Psoas muscle (tissue), 8 donors: Measurements from ENCODE around the gene AKR1D1. TPM values are rescaled to one million over a fixed set of nuclear protein-coding genes. Genes with fewer than 3 reads are reported as not detected.
"Not testable (repeated sequence)": the region's sequence is repeated elsewhere in the genome, so short reads cannot be mapped to it uniquely, and the experiment has no call there.

Experiments
- ATAC-seq, 4 donors: fragments of 200-7000 bp; cut with Tn5 transposase; one replicate each; pipeline ENCODE4 v1.9.1; 2020; ENCODE audit warnings: moderate library complexity in 3 of 4, mild to moderate bottlenecking in 2 of 4
- DNase-seq, 2 donors: peaks; one replicate each; pipeline ENCODE4 v3.0.0-alpha.2; 2020
- H3K27ac ChIP-seq: fragments of 200-600 bp; one replicate; pipeline ENCODE4 v1.8.0; 2022
- H3K27me3 ChIP-seq, 3 donors: fragments of 200-600 bp in 1 of 3; one replicate each; pipeline versions ENCODE4 v1.6.1 to v1.8.0; 2013 to 2022; ENCODE audit warnings: low read length in 2 of 3, mild to moderate bottlenecking in 2 of 3, moderate library complexity in 1 of 3; ENCODE audit not compliant: insufficient read depth in 3 of 3
- H3K36me3 ChIP-seq, 2 donors: fragments of 200-600 bp in 1 of 2; one replicate each; pipeline versions ENCODE4 v1.6.1 to v1.8.0; 2013 to 2022; ENCODE audit warnings: low read depth in 1 of 2, mild to moderate bottlenecking in 1 of 2, moderate library complexity in 1 of 2; ENCODE audit not compliant: insufficient read depth in 1 of 2
- H3K4me1 ChIP-seq: fragments of 200-600 bp; one replicate; pipeline ENCODE4 v1.8.0; 2022
- H3K4me3 ChIP-seq: fragments of 200-600 bp; one replicate; pipeline ENCODE4 v1.8.0; 2022; ENCODE audit warnings: mild to moderate bottlenecking
- H3K9me3 ChIP-seq: fragments of 200-600 bp; one replicate; pipeline ENCODE4 v1.8.0; 2022
- WGBS, 3 donors: extraction: QIAGEN DNeasy Blood & Tissue Kit; methylation state at CpG; one replicate each; pipeline versions ENCODE4 v1.1.6 to v1.1.7; 2013; 5-methylcytosine and 5-hydroxymethylcytosine counted together
- intact Hi-C, 2 donors: fragments of 100-400 bp; cut with DNase I; formaldehyde crosslinking; loops; one replicate each; pipeline versions ENCODE4 v1.11.0 to v1.14.2; 2022
- polyA plus RNA-seq, 3 donors: library from polyadenylated mRNA; stranded (reverse); fragments of 200-250 nt; gene quantifications; one replicate each; pipeline ENCODE4 v1.2.3, GENCODE V29; 2013
- total RNA-seq, 4 donors: library from RNA; stranded (reverse); fragmentation: NEBNext Ultra II Directional in 2 of 4; extraction: Animal tissue kit (Norgen Biotek cat#: 25700) in 2 of 4; gene quantifications; one replicate each; pipeline versions ENCODE4 v1.2.1 to v1.2.4, GENCODE V29; 2021 to 2023
- TF ChIP-seq, protein P1 (sequence below): fragments of 200-600 bp; IDR thresholded peaks from one replicate; pipeline ENCODE4 v1.8.0; 2022; ENCODE audit warnings: antibody characterized with exemption
- donor health status: healthy with polysubstance abuse.
- donor health status: DM: no; HTN: no; CAD: no; lungs with moderate emphysema.
- donor health status: Bipolar disorder and iron deficiency.
- donor health status: healthy.
- donor health status: DM: yes; HTN: yes; CAD: no.
- donor health status: DM: no; HTN: no; CAD: no.
- donor health status: DM: no; HTN: no; CAD: no.
- donor health status: DM: yes; HTN: yes; CAD: no.

The AKR1D1 gene
- total and polyA plus RNA-seq, 7 donors, result not detected

DNA sequence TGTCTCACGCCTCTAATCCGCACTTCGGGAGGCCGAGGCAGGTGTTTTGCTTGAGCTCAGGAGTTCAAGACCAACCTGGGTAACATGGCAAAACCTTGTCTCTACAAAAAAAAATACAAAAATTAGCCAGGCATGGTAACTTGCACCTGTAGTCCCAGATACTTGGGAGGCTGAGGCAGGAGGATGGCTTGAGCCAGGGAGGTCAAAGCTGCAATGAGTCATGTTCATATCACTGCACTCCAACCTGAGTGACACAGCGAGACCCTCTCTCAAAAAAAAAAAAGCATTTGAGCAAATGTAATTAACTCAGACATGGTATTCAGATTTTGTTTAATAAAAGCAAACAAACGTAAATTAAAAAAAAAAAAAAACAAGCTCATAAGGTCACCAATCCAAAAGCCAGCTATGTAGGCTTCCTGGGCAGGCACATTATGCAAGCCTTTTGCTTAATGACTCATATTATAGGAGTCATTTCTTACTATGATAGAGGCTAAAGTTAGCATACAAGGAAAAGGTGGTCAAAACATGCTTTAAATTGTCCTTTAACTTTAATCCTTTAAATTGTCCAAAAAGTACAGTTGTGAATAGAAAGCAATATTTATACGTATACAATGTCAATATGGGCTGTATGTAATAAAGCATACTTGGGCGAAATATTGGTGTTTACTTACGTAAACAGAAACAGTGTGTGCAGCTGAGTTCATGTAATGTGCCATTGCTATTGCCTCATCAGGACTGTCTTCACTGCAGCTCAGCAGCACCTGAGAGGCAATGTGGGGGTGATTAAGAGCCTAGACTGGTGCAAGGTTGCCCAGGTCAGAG, 13.0 kb downstream of the AKR1D1 start:
- TF ChIP-seq, protein P1, sequence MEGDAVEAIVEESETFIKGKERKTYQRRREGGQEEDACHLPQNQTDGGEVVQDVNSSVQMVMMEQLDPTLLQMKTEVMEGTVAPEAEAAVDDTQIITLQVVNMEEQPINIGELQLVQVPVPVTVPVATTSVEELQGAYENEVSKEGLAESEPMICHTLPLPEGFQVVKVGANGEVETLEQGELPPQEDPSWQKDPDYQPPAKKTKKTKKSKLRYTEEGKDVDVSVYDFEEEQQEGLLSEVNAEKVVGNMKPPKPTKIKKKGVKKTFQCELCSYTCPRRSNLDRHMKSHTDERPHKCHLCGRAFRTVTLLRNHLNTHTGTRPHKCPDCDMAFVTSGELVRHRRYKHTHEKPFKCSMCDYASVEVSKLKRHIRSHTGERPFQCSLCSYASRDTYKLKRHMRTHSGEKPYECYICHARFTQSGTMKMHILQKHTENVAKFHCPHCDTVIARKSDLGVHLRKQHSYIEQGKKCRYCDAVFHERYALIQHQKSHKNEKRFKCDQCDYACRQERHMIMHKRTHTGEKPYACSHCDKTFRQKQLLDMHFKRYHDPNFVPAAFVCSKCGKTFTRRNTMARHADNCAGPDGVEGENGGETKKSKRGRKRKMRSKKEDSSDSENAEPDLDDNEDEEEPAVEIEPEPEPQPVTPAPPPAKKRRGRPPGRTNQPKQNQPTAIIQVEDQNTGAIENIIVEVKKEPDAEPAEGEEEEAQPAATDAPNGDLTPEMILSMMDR, result no peak
- H3K27me3 ChIP-seq, result no peaks in the 10 kb centered on the region
- no peak overlapping the region for H3K4me3 ChIP-seq
- intact Hi-C loops, result no loop called here
- no peaks in the 10 kb centered on the region for H3K9me3 ChIP-seq
- H3K27ac ChIP-seq, result no peak overlapping the region
- no peaks in the 10 kb centered on the region for H3K36me3 ChIP-seq
- DNase-seq, result no peak
- H3K4me1 ChIP-seq, result no peaks in the 10 kb centered on the region
- no peak for ATAC-seq
- 90 to 96% (median 94%) methylated on average over 9 of the region's 9 CpGs for WGBS, 3 donors

DNA sequence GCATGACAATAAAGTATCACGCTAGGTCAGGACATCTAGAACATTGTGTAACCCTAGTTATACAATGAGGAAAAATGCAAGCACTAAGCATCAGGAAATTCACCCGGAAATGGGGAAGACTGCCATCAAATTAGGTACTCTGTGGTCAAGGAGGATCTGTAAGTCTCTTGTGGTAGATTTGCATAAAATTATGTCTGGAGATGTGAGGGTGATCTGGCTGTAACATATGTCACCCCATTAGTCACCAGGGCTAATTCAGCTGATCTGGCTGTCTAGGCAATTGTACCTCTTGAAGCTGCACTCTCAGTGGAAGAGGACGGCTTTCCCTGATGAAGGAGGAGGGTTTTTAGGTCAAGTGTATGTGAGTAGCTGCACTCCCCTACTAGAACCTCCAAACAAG, 14.8 kb downstream of the AKR1D1 start:
- 61 to 67% (median 64%) methylated on average over 3 of the region's 3 CpGs for WGBS, 3 donors
- Histone ChIP-seq H3K4me1 (no peaks in the 10 kb centered on the region), H3K36me3 (no peaks in the 10 kb centered on the region), H3K27me3 (no peaks in the 10 kb centered on the region), H3K4me3 (no peak overlapping the region), H3K9me3 (no peaks in the 10 kb centered on the region), H3K27ac (no peak overlapping the region)
- ATAC-seq, result no peak
- intact Hi-C loops, result no loop called here
- DNase-seq, result no peak
- TF ChIP-seq, protein P1, result no peak

DNA sequence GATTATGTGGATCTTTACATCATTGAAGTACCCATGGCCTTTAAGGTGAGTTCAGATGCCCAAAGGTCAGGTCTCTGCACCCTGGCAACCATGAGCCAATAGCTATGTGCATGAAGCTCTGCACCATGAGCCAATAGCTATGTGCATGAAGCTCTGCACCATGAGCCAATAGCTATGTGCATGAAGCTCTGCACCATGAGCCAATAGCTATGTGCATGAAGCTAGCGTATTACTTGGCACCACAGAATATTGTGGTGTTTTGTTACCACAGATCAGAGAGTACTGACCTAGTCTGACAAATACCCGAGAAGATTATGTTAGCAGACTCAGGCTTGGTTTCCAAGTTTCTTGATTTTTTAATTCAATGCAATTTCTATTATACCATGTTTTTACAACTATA, 15.6 kb downstream of the AKR1D1 start:
- H3K9me3 ChIP-seq, H3K4me1 ChIP-seq, H3K27me3 ChIP-seq, ATAC-seq, DNase-seq, intact Hi-C loops, H3K36me3 ChIP-seq, H3K27ac ChIP-seq, H3K4me3 ChIP-seq: not testable (repeated sequence)
- WGBS, 3 donors, result 39 to 62% (median 43%) methylated on average over 2 of the region's 2 CpGs

DNA sequence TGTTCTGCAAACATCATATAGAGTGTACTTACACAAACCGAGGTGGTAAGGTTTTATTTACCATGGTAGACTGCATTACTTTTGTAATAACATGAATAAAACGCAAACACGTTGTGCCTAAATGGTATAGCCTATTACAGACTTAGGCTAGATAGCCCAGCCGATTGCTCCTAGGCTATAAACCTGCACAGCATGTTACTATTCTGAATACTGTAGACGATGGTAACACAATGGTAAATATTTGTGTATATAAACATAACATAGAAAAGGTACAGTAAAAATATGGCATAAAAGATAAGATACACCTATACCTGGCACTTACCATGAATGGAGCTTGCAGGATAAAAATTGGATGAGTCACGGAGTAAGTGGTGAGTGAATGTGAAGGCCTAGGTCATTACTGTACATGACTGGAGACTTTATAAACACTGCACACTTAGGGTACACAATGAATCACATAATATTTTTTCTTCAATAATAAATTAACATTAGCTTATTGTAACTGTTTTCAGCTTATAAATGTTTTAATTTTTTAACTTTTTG, 16.3 kb downstream of the AKR1D1 start:
- no peaks in the 10 kb centered on the region for H3K36me3 ChIP-seq
- TF ChIP-seq, protein P1, result no peak
- ATAC-seq (no peak), DNase-seq (no peak)
- no peaks in the 10 kb centered on the region for H3K4me1 ChIP-seq
- H3K27ac ChIP-seq, result no peak overlapping the region
- intact Hi-C loops, result no loop called here
- 87 to 94% (median 90%) methylated on average over 6 of the region's 6 CpGs for WGBS, 3 donors
- H3K4me3 ChIP-seq, result no peak overlapping the region
- H3K27me3 ChIP-seq, result no peaks in the 10 kb centered on the region
- H3K9me3 ChIP-seq, result no peaks in the 10 kb centered on the region

DNA sequence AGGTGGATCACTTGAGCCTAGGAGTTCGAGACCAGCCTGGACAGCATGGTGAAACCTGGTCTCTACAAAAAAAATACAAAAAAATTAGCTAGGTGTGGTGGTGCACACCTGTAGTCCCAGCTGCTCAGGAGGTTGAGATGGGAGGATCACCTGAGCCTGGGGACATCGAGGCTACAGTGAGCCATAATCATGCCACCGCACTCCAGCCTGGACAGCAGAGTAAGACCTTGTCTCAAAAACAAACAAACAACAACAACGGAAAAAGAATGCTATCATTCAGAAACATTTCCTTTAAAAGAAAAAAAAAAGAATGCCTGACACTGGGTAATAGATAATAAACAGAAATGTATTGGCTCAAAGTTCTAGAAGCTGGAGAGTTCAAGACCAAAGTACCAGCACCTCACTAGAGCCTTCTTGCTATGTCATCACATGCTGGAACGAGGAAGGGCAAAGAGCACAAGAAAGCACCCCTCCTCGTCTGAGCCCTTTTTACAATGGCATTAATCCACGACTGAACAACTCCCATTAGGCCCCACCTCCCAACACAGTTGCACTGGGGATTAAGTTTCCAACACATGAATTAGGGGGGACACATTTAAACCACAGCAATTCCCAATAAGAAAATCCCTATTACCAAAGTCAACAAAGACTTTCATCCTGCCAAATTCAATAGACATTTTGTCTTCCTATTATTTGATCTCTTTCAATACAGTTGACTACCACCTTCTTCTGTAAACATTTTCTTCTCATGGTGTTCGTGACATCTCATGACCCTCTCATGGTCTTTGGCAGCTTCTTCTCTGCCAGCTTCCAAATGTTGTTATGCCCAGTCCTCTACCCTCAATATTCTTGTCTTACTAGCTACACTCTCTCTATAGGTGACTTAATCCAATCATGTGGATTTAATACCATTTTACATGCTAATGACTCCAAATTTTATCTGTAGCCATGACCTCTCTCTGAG, 20.0 kb downstream of the AKR1D1 start:
- intact Hi-C loops, result no loop called here
- 69 to 74% (median 71%) methylated on average over 8 of the region's 8 CpGs for WGBS, 3 donors

More for the DNA sequence above, 20.0 kb downstream of the AKR1D1 start:
- H3K9me3 ChIP-seq, result no peaks in the 10 kb centered on the region
- no peak for ATAC-seq
- H3K36me3 ChIP-seq, result no peaks in the 10 kb centered on the region
- H3K4me3 ChIP-seq, result no peak overlapping the region
- no peak overlapping the region for H3K27ac ChIP-seq
- no peak for DNase-seq
- no peaks in the 10 kb centered on the region for H3K4me1 ChIP-seq
- no peaks in the 10 kb centered on the region for H3K27me3 ChIP-seq
- TF ChIP-seq, protein P1, result no peak
